Keratinocyte (primary cell): ENCODE data around the gene DMRTA2. TPM values are rescaled to one million over a fixed set of nuclear protein-coding genes. Genes with fewer than 3 reads are reported as not detected.
A peak's percentile ranks its signal among the peaks of the same experiment; 100 is the strongest.

ENCODE experiments used
- DNase-seq: peaks from one replicate; pipeline ENCODE4 v3.0.0-alpha.2; 2011; ENCODE audit warnings: low read depth, missing footprints, low spot score
- FAIRE-seq: peaks from 2 replicates; lab custom pipeline; 2011; peaks lifted over from hg19 to GRCh38; lab: Jason Lieb, UNC
- H2AFZ ChIP-seq: 2 replicates; pipeline ENCODE4 v1.6.0; 2012; ENCODE audit warnings: low read length, control low read depth, inconsistent platforms; ENCODE audit not compliant: control insufficient read depth
- H3K27ac ChIP-seq: 2 replicates; pipeline ENCODE4 v1.5.1; 2011; ENCODE audit warnings: low read length; ENCODE audit not compliant: control insufficient read depth, insufficient read depth
- H3K27me3 ChIP-seq: 3 replicates; pipeline ENCODE4 v1.6.0; 2011; ENCODE audit warnings: low read length; ENCODE audit not compliant: control insufficient read depth, insufficient read depth; ENCODE audit errors: extremely low read depth
- H3K36me3 ChIP-seq, 2 experiments: 2 replicates in 1 of 2; 3 replicates in 1 of 2; pipeline ENCODE4 v1.5.1; 2011; ENCODE audit warnings: low read length in 2 of 2, mild to moderate bottlenecking in 1 of 2; ENCODE audit not compliant: control insufficient read depth in 2 of 2, insufficient read depth in 2 of 2; ENCODE audit errors: extremely low read depth in 1 of 2
- H3K4me1 ChIP-seq: 3 replicates; pipeline ENCODE4 v1.5.1; 2011; ENCODE audit warnings: low read length; ENCODE audit not compliant: control insufficient read depth, insufficient read depth; ENCODE audit errors: extremely low read depth
- H3K4me2 ChIP-seq: 3 replicates; pipeline ENCODE4 v1.6.0; 2011; ENCODE audit warnings: low read depth, low read length; ENCODE audit not compliant: control insufficient read depth, insufficient read depth; ENCODE audit errors: extremely low read depth
- H3K4me3 ChIP-seq, 3 experiments: fragments of 200-600 bp in 1 of 3; sonication (generic) in 1 of 3; 2 replicates in 2 of 3; 3 replicates in 1 of 3; pipeline ENCODE4 v1.5.1; 2011 to 2016; ENCODE audit warnings: low read length in 3 of 3, mild to moderate bottlenecking in 3 of 3, control low read depth in 2 of 3, inconsistent platforms in 1 of 3, low read depth in 1 of 3, mixed read lengths in 1 of 3, mixed run types in 1 of 3, moderate library complexity in 1 of 3; ENCODE audit not compliant: control insufficient read depth in 2 of 3, insufficient read depth in 2 of 3; ENCODE audit errors: extremely low read depth in 1 of 3
- H3K79me2 ChIP-seq: 2 replicates; pipeline ENCODE4 v1.6.0; 2012; ENCODE audit warnings: low read length; ENCODE audit not compliant: control insufficient read depth, insufficient read depth
- H3K9ac ChIP-seq: 3 replicates; pipeline ENCODE4 v1.6.0; 2011; ENCODE audit warnings: low read length; ENCODE audit not compliant: control insufficient read depth, insufficient read depth; ENCODE audit errors: extremely low read depth
- H3K9me1 ChIP-seq: 3 replicates; pipeline ENCODE4 v1.6.0; 2011; ENCODE audit warnings: low read length; ENCODE audit not compliant: control insufficient read depth, insufficient read depth; ENCODE audit errors: extremely low read depth
- H3K9me3 ChIP-seq: 2 replicates; pipeline ENCODE4 v1.5.1; 2012; ENCODE audit warnings: low read depth, low read length; ENCODE audit not compliant: control insufficient read depth
- H4K20me1 ChIP-seq: 3 replicates; pipeline ENCODE4 v1.6.0; 2011; ENCODE audit warnings: low read length; ENCODE audit not compliant: control insufficient read depth, insufficient read depth; ENCODE audit errors: extremely low read depth
- EZH2 ChIP-seq: IDR thresholded peaks from one replicate; pipeline ENCODE4 v1.6.1; 2012; ENCODE audit warnings: inconsistent platforms, mild to moderate bottlenecking, low read length, moderate library complexity
- dilution Hi-C: fragments of 300-500 bp; cut with MboI; formaldehyde crosslinking; loops from one replicate; pipeline ENCODE4 v1.7.0; 2020; ENCODE audit warnings: low sequenced_read_pairs; ENCODE audit not compliant: extremely low pct_ligation_motif_present
- polyA plus RNA-seq, 5 experiments: library from polyadenylated mRNA; depleted of rRNA in 3 of 5; stranded (reverse) in 3 of 5; stranded (forward) in 1 of 5; unstranded in 1 of 5; fragments of >200 nt; gene quantifications; 1 replicate in 1 of 5; 2 replicates in 3 of 5; 3 replicates in 1 of 5; pipeline versions ENCODE4 v1.2.1 to v1.2.3, GENCODE V29; 2011 to 2012; ENCODE audit warnings: missing spikeins in 2 of 5, low read depth in 1 of 5, low replicate concordance in 1 of 5
- TF ChIP-seq, protein P1 (sequence below), 3 experiments: IDR thresholded peaks in 1 of 3; conservative IDR thresholded peaks in 1 of 3; optimal IDR thresholded peaks in 1 of 3; 2 replicates in 2 of 3; 3 replicates in 1 of 3; pipeline versions ENCODE3 to v1.5.1; 2011; ENCODE audit warnings: low read length in 3 of 3, mild to moderate bottlenecking in 3 of 3, moderate library complexity in 2 of 3, control low read depth in 1 of 3, inconsistent platforms in 1 of 3; ENCODE audit not compliant: insufficient read depth in 2 of 3; ENCODE audit errors: extremely low read depth in 1 of 3

Gene DMRTA2
- polyA plus RNA-seq, 1 donor (not counting 4 experiments of a cell fraction or from before 2014, with no cell fraction given) = 0.01 TPM

DNA sequence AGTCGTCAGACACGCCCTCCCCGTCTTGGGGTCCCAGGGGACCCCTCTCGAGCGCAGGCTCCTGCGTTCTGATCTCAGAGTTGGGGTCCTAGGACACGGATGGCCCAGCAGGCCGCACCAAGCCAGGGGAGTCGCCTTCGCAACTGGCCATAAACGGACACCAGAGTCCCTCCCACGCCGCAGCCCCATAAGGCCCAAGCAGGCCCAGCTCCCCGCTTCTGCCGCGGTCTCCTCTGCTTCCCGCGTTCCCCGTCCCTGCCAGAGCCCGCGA is 633 bp downstream of the DMRTA2 start:
- Histone ChIP-seq H3K27me3 (peaks cover 100% of the 10 kb centered on the region), H3K9me1 (no peaks in the 10 kb centered on the region), H3K9me3 (no peaks in the 10 kb centered on the region), H3K4me2 (no peak overlapping the region), H3K79me2 (no peaks in the 10 kb centered on the region), H4K20me1 (peaks cover 10% of the 10 kb centered on the region), H3K36me3 (no peaks in the 10 kb centered on the region), H3K4me3 (no peak overlapping the region), H3K9ac (no peak overlapping the region), H3K4me1 (no peaks in the 10 kb centered on the region), H2AFZ (no peak overlapping the region), H3K27ac (no peak overlapping the region)
- no peak for TF ChIP-seq EZH2
- TF ChIP-seq, protein P1, sequence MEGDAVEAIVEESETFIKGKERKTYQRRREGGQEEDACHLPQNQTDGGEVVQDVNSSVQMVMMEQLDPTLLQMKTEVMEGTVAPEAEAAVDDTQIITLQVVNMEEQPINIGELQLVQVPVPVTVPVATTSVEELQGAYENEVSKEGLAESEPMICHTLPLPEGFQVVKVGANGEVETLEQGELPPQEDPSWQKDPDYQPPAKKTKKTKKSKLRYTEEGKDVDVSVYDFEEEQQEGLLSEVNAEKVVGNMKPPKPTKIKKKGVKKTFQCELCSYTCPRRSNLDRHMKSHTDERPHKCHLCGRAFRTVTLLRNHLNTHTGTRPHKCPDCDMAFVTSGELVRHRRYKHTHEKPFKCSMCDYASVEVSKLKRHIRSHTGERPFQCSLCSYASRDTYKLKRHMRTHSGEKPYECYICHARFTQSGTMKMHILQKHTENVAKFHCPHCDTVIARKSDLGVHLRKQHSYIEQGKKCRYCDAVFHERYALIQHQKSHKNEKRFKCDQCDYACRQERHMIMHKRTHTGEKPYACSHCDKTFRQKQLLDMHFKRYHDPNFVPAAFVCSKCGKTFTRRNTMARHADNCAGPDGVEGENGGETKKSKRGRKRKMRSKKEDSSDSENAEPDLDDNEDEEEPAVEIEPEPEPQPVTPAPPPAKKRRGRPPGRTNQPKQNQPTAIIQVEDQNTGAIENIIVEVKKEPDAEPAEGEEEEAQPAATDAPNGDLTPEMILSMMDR (optimal IDR thresholded peaks at IDR 0.05 in 1 of 3, IDR thresholded peaks at IDR 0.05 in 1 of 3, conservative IDR thresholded peaks at IDR 0.05 in 1 of 3; ENCODE audit: extremely low read depth in 1 of 3, insufficient read depth in 2 of 3, low read length in 3 of 3) = no peak
- no peak for FAIRE-seq
- dilution Hi-C loops = no loop called here
- DNase-seq = no peak

DNA sequence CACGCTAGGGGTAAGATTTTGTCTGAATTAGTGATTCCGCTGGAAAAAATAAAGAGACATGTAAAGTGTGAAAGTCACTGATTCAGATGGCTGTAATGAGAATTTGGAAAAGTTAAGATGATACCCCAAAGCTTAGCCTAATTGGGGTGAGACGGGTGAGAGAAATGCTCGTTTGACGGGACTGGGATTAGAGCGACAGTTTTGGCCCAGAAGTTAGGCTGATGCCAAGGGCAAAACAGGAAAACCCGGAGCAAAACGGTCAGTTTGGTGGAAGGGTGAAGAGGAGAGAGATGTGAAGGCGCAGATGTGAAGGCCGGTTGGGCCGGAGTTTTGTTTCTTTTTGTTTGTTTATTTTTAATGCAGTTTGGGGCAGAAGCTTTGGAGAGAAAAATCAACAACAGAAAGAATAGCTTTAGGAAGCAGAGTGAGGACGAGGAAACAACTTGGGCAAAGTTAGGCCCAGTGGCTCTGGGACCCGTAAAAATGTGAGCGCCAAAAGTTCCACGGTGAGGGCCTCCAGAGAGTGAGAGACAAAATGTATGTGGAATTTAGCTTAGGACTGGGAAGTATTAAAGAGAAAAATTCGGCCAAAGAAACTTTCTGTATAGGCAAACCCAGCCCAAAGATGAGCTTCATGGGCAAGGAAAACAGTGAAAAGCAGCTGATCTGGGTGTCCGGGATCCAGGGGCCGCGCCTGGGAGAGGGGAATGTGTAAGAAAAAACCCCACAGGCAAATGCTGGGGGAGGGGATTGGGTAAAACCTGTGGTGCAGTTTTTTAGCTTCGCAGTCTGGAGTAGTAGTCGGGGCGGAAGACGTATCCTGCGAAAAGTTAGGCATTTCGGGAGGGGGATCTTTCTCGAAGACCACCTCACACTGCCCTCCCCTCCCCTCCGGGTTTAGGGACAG is 1.2 kb downstream of the DMRTA2 start:
- H3K27me3 ChIP-seq = peaks cover 100% of the 10 kb centered on the region
- H3K9me3 ChIP-seq = no peaks in the 10 kb centered on the region
- no peaks in the 10 kb centered on the region for H3K79me2 ChIP-seq
- FAIRE-seq (no peak), DNase-seq (no peak)
- no peak overlapping the region for H3K4me2 ChIP-seq
- no peaks in the 10 kb centered on the region for H3K4me1 ChIP-seq
- no peaks in the 10 kb centered on the region for H3K36me3 ChIP-seq
- TF ChIP-seq, protein P1 (optimal IDR thresholded peaks at IDR 0.05 in 1 of 3, IDR thresholded peaks at IDR 0.05 in 1 of 3, conservative IDR thresholded peaks at IDR 0.05 in 1 of 3; ENCODE audit: extremely low read depth in 1 of 3, insufficient read depth in 2 of 3, low read length in 3 of 3) = no peak
- TF ChIP-seq EZH2 = peak; percentile 67
- H4K20me1 ChIP-seq = peaks cover 10% of the 10 kb centered on the region
- H3K9ac ChIP-seq = no peak overlapping the region
- no peak overlapping the region for H3K27ac ChIP-seq
- no peaks in the 10 kb centered on the region for H3K9me1 ChIP-seq
- dilution Hi-C loops = no loop called here
- no peak overlapping the region for H3K4me3 ChIP-seq
- no peak overlapping the region for H2AFZ ChIP-seq
